ENCODE data around the gene SYT15B. TPM values are rescaled to one million over a fixed set of nuclear protein-coding genes. Genes with fewer than 3 reads are reported as not detected.
"Not testable (repeated sequence)": the region's sequence is repeated elsewhere in the genome, so short reads cannot be mapped to it uniquely, and the experiment has no call there.

The SYT15B gene
- total RNA-seq, 1 experiment from 2014 or later: not detected

- POLR2A ChIA-PET (ENCODE audit: unreplicated experiment); H4K20me1 ChIP-seq (ENCODE audit: low read length); H3K27ac ChIP-seq (ENCODE audit: low read length); H3K4me2 ChIP-seq (ENCODE audit: low read length); H2AFZ ChIP-seq (ENCODE audit: low read length); DNase-seq; H3K4me3 ChIP-seq (ENCODE audit: low read length); H3K9me3 ChIP-seq (ENCODE audit: low read length); H3K36me3 ChIP-seq (ENCODE audit: low read depth, low read length); CTCF ChIA-PET; ATAC-seq; BruUV-seq (replicated peaks); H3K27me3 ChIP-seq (ENCODE audit: low read length); intact Hi-C loops (cut with micrococcal nuclease); H3K4me1 ChIP-seq (ENCODE audit: insufficient read depth, low read length); H3K79me2 ChIP-seq (ENCODE audit: low read length); H3K9ac ChIP-seq (ENCODE audit: low read length); H3K9me2 ChIP-seq (replicated peaks; ENCODE audit: low read length); H3F3A ChIP-seq (ENCODE audit: low read length, unreplicated experiment): not testable (repeated sequence)
These were observed 11.6 kb downstream of the SYT15B start for GRCh38 chr10:47751821-47752220.

GRCh38 chr10:47750360-47750759 is 13.0 kb downstream of the SYT15B start:
- not testable (repeated sequence) for H3K9me3 ChIP-seq (ENCODE audit: low read length)

GRCh38 chr10:47746780-47747376 is 16.5 kb downstream of the SYT15B start:
- H2AFZ ChIP-seq (ENCODE audit: low read length); intact Hi-C loops (cut with micrococcal nuclease); H3K4me3 ChIP-seq (ENCODE audit: low read length); BruUV-seq (replicated peaks); H3K27ac ChIP-seq (ENCODE audit: low read length); ATAC-seq; DNase-seq; H3K9ac ChIP-seq (ENCODE audit: low read length); H3K4me2 ChIP-seq (ENCODE audit: low read length); H3K79me2 ChIP-seq (ENCODE audit: low read length); POLR2A ChIA-PET (ENCODE audit: unreplicated experiment); H3K4me1 ChIP-seq (ENCODE audit: insufficient read depth, low read length); H4K20me1 ChIP-seq (ENCODE audit: low read length); CTCF ChIA-PET; H3K9me3 ChIP-seq (ENCODE audit: low read length); H3K27me3 ChIP-seq (ENCODE audit: low read length); H3F3A ChIP-seq (ENCODE audit: low read length, unreplicated experiment); H3K9me2 ChIP-seq (replicated peaks; ENCODE audit: low read length); H3K36me3 ChIP-seq (ENCODE audit: low read depth, low read length): not testable (repeated sequence)

More at GRCh38 chr10:47750360-47750759, 13.0 kb downstream of the SYT15B start:
- POLR2A ChIA-PET (ENCODE audit: unreplicated experiment); H2AFZ ChIP-seq (ENCODE audit: low read length); intact Hi-C loops (cut with micrococcal nuclease); H3K27ac ChIP-seq (ENCODE audit: low read length); H3K9me2 ChIP-seq (replicated peaks; ENCODE audit: low read length); H3K9ac ChIP-seq (ENCODE audit: low read length); ATAC-seq; BruUV-seq (replicated peaks); H3K4me1 ChIP-seq (ENCODE audit: insufficient read depth, low read length); H3F3A ChIP-seq (ENCODE audit: low read length, unreplicated experiment); H3K4me3 ChIP-seq (ENCODE audit: low read length); H3K4me2 ChIP-seq (ENCODE audit: low read length); CTCF ChIA-PET; DNase-seq; H3K36me3 ChIP-seq (ENCODE audit: low read depth, low read length); H4K20me1 ChIP-seq (ENCODE audit: low read length); H3K27me3 ChIP-seq (ENCODE audit: low read length); H3K79me2 ChIP-seq (ENCODE audit: low read length): not testable (repeated sequence)

DNA sequence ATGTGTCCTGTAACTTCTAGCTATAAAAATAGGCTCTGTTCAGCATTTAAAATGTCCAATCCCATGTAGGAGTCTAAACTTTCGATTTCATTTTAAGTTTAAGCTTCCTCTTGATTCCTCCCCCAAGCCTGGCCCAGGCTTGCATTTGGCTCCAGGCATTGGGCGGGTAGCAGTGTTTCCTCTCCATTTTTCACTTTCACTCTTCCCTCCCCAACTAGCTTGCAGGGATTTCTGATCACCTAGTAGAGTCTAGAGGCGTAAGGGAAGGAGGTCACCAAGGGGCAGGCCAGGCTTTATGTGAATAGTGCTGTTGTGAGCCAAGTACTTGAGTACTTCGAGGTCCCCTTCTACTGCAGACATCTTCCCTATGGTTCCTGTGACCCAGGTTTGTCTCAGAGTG is 18.5 kb downstream of the SYT15B start:
- H3F3A ChIP-seq (ENCODE audit: low read length, unreplicated experiment); H3K9ac ChIP-seq (ENCODE audit: low read length); H3K4me1 ChIP-seq (ENCODE audit: insufficient read depth, low read length); ATAC-seq; H3K9me3 ChIP-seq (ENCODE audit: low read length); CTCF ChIA-PET; H3K9me2 ChIP-seq (replicated peaks; ENCODE audit: low read length); BruUV-seq (replicated peaks); H3K36me3 ChIP-seq (ENCODE audit: low read depth, low read length); H4K20me1 ChIP-seq (ENCODE audit: low read length); H3K4me3 ChIP-seq (ENCODE audit: low read length); intact Hi-C loops (cut with micrococcal nuclease); H3K79me2 ChIP-seq (ENCODE audit: low read length); H3K4me2 ChIP-seq (ENCODE audit: low read length); POLR2A ChIA-PET (ENCODE audit: unreplicated experiment); DNase-seq; H3K27ac ChIP-seq (ENCODE audit: low read length); H2AFZ ChIP-seq (ENCODE audit: low read length); H3K27me3 ChIP-seq (ENCODE audit: low read length): not testable (repeated sequence)

GRCh38 chr10:47743611-47744550 is 19.5 kb downstream of the SYT15B start:
- ATAC-seq: peak; percentile 89
- H3K9ac ChIP-seq (ENCODE audit: low read length); POLR2A ChIA-PET (ENCODE audit: unreplicated experiment): not testable (repeated sequence)

DNA sequence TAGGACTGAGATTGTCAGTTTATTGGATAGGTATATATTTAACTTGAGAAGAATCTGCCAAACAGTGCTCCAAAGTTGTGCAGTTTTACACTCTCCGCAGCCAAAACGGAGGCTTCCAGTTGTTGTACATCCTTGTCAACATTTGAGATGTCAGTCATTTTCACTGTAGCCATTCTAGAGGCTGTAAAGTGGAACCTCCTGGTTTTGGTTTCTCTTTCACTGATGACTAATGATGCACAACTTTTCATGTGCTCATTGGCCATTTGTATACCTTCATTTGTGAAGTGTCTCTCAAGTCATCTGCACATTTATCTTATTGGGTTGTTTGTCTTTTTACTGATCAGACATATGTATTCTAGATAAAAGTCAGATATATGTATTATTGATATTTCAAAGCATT is 22.5 kb downstream of the SYT15B start:
- CTCF ChIA-PET; H3K9me3 ChIP-seq (ENCODE audit: low read length); BruUV-seq (replicated peaks); H3K4me1 ChIP-seq (ENCODE audit: insufficient read depth, low read length); H3K4me2 ChIP-seq (ENCODE audit: low read length); POLR2A ChIA-PET (ENCODE audit: unreplicated experiment); H3K9me2 ChIP-seq (replicated peaks; ENCODE audit: low read length); DNase-seq; H3K27me3 ChIP-seq (ENCODE audit: low read length); H3K36me3 ChIP-seq (ENCODE audit: low read depth, low read length); H3K9ac ChIP-seq (ENCODE audit: low read length); H3K4me3 ChIP-seq (ENCODE audit: low read length); ATAC-seq; H3K27ac ChIP-seq (ENCODE audit: low read length); H2AFZ ChIP-seq (ENCODE audit: low read length); intact Hi-C loops (cut with micrococcal nuclease); H4K20me1 ChIP-seq (ENCODE audit: low read length); H3F3A ChIP-seq (ENCODE audit: low read length, unreplicated experiment); H3K79me2 ChIP-seq (ENCODE audit: low read length): not testable (repeated sequence)

More at GRCh38 chr10:47743611-47744550, 19.5 kb downstream of the SYT15B start:
- H3F3A ChIP-seq (ENCODE audit: low read length, unreplicated experiment); H3K79me2 ChIP-seq (ENCODE audit: low read length); intact Hi-C loops (cut with micrococcal nuclease); H3K9me3 ChIP-seq (ENCODE audit: low read length); H3K36me3 ChIP-seq (ENCODE audit: low read depth, low read length); H4K20me1 ChIP-seq (ENCODE audit: low read length); H3K9me2 ChIP-seq (replicated peaks; ENCODE audit: low read length); H3K27ac ChIP-seq (ENCODE audit: low read length); H3K27me3 ChIP-seq (ENCODE audit: low read length); DNase-seq; BruUV-seq (replicated peaks); H3K4me1 ChIP-seq (ENCODE audit: insufficient read depth, low read length); H2AFZ ChIP-seq (ENCODE audit: low read length); CTCF ChIA-PET: not testable (repeated sequence)
- Histone ChIP-seq H3K4me3 (ENCODE audit: low read length) (peak overlapping the region; percentile 58), H3K4me2 (ENCODE audit: low read length) (peak overlapping the region; percentile 56; the same call in 1 of the 2 replicates)

Measured in PC-3 (cell line).